Central memory CD8-positive, alpha-beta T cell (primary cell): Measurements from ENCODE around the gene PPP1R1B.

Source experiments
- ATAC-seq: fragments of 150-1000 bp; cut with Tn5 transposase; replicated peaks from 2 replicates; pipeline ENCODE4 v1.10.0; 2022; ENCODE audit warnings: mild to moderate bottlenecking, moderate FRiP score, moderate number of reproducible peaks; ENCODE audit not compliant: poor library complexity, severe bottlenecking; ENCODE audit errors: extremely low read depth
- DNase-seq, 2 donors: peaks; one replicate each; pipeline ENCODE4 v3.0.0; 2021; ENCODE audit warnings: low spot score in 2 of 2
- H3K27ac Mint-ChIP-seq: one replicate; pipeline ENCODE4 v1.8.0; 2022; ENCODE audit warnings: low read depth, mild to moderate bottlenecking, moderate library complexity, mixed read lengths
- H3K27me3 Mint-ChIP-seq: one replicate; pipeline ENCODE4 v1.8.0; 2022; ENCODE audit warnings: mixed read lengths
- H3K36me3 Mint-ChIP-seq: one replicate; pipeline ENCODE4 v1.8.0; 2022; ENCODE audit warnings: mild to moderate bottlenecking, moderate library complexity, mixed read lengths; ENCODE audit not compliant: insufficient read depth
- H3K4me1 Mint-ChIP-seq: one replicate; pipeline ENCODE4 v1.8.0; 2022; ENCODE audit warnings: mixed read lengths
- H3K4me3 Mint-ChIP-seq: one replicate; pipeline ENCODE4 v1.8.0; 2022; ENCODE audit warnings: mild to moderate bottlenecking, moderate library complexity, mixed read lengths
- H3K9me3 Mint-ChIP-seq: one replicate; pipeline ENCODE4 v1.8.0; 2022; ENCODE audit warnings: mixed read lengths

PPP1R1B gene

GRCh38 chr17:39623356-39623950 lies 3.3 kb upstream of the PPP1R1B start:
- Mint-ChIP-seq H3K27me3 (peaks cover 24% of the 10 kb centered on the region), H3K4me3 (peak overlapping the region; percentile 52)

GRCh38 chr17:39624313-39624712 lies 2.4 kb upstream of the PPP1R1B start:
- ATAC-seq (no peak), DNase-seq (no peak)
- Mint-ChIP-seq H3K27ac (no peak overlapping the region), H3K4me3 (no peak overlapping the region), H3K36me3 (peaks cover 5% of the 10 kb centered on the region), H3K9me3 (no peaks in the 10 kb centered on the region), H3K27me3 (peaks cover 33% of the 10 kb centered on the region), H3K4me1 (peaks cover 35% of the 10 kb centered on the region)

More at GRCh38 chr17:39623356-39623950, 3.3 kb upstream of the PPP1R1B start:
- DNase-seq (peak; percentile 78 to 90), ATAC-seq (peak; percentile 49)
- Mint-ChIP-seq H3K4me1 (peaks cover 38% of the 10 kb centered on the region), H3K9me3 (no peaks in the 10 kb centered on the region), H3K27ac (no peak overlapping the region), H3K36me3 (peaks cover 5% of the 10 kb centered on the region)

- H3K4me1 Mint-ChIP-seq = peaks cover 35% of the 10 kb centered on the region
- peaks cover 5% of the 10 kb centered on the region for H3K36me3 Mint-ChIP-seq
- DNase-seq = no peak
- H3K27ac Mint-ChIP-seq = no peak overlapping the region
- H3K9me3 Mint-ChIP-seq = no peaks in the 10 kb centered on the region
- H3K27me3 Mint-ChIP-seq = peaks cover 41% of the 10 kb centered on the region
- H3K4me3 Mint-ChIP-seq = no peak overlapping the region
- no peak for ATAC-seq
These were observed 1.5 kb upstream of the PPP1R1B start for GRCh38 chr17:39625198-39625785.

- no peak for ATAC-seq
- H3K9me3 Mint-ChIP-seq = no peaks in the 10 kb centered on the region
These were observed 427 bp downstream of the PPP1R1B start for GRCh38 chr17:39627047-39627711.

GRCh38 chr17:39627712-39628516 lies 1.2 kb downstream of the PPP1R1B start:
- Mint-ChIP-seq H3K4me1 (peaks cover 23% of the 10 kb centered on the region), H3K27ac (no peak overlapping the region), H3K4me3 (no peak overlapping the region), H3K9me3 (no peaks in the 10 kb centered on the region), H3K27me3 (peaks cover 61% of the 10 kb centered on the region), H3K36me3 (no peaks in the 10 kb centered on the region)
- ATAC-seq (no peak), DNase-seq (no peak)

More at GRCh38 chr17:39627047-39627711, 427 bp downstream of the PPP1R1B start:
- Mint-ChIP-seq H3K27ac (no peak overlapping the region), H3K27me3 (peaks cover 60% of the 10 kb centered on the region), H3K4me3 (peak overlapping the region; percentile 43), H3K4me1 (peaks cover 29% of the 10 kb centered on the region), H3K36me3 (peaks cover 2% of the 10 kb centered on the region)
- DNase-seq = no peak

GRCh38 chr17:39628655-39629493 lies 2.1 kb downstream of the PPP1R1B start:
- no peaks in the 10 kb centered on the region for H3K36me3 Mint-ChIP-seq
- ATAC-seq (no peak), DNase-seq (no peak)
- H3K4me1 Mint-ChIP-seq = peaks cover 17% of the 10 kb centered on the region
- H3K4me3 Mint-ChIP-seq = no peak overlapping the region
- no peaks in the 10 kb centered on the region for H3K9me3 Mint-ChIP-seq
- peaks cover 61% of the 10 kb centered on the region for H3K27me3 Mint-ChIP-seq
- peak overlapping the region; percentile 72 for H3K27ac Mint-ChIP-seq

- peaks cover 19% of the 10 kb centered on the region for H3K4me1 Mint-ChIP-seq
- peaks cover 61% of the 10 kb centered on the region for H3K27me3 Mint-ChIP-seq
- no peak for DNase-seq
- H3K4me3 Mint-ChIP-seq = no peak overlapping the region
- H3K36me3 Mint-ChIP-seq = no peaks in the 10 kb centered on the region
- H3K9me3 Mint-ChIP-seq = no peaks in the 10 kb centered on the region
- ATAC-seq = no peak
- peak overlapping the region; percentile 72 for H3K27ac Mint-ChIP-seq
These were observed 2.7 kb downstream of the PPP1R1B start for GRCh38 chr17:39629494-39629880.

GRCh38 chr17:39629898-39630297 lies 3.1 kb downstream of the PPP1R1B start:
- Mint-ChIP-seq H3K4me3 (no peak overlapping the region), H3K27me3 (peaks cover 61% of the 10 kb centered on the region), H3K9me3 (no peaks in the 10 kb centered on the region), H3K4me1 (peaks cover 15% of the 10 kb centered on the region), H3K27ac (no peak overlapping the region), H3K36me3 (no peaks in the 10 kb centered on the region)
- DNase-seq (no peak), ATAC-seq (no peak)

- H3K4me3 Mint-ChIP-seq = no peak overlapping the region
- peaks cover 10% of the 10 kb centered on the region for H3K4me1 Mint-ChIP-seq
- H3K27ac Mint-ChIP-seq = no peak overlapping the region
- H3K9me3 Mint-ChIP-seq = no peaks in the 10 kb centered on the region
- H3K36me3 Mint-ChIP-seq = peaks cover 2% of the 10 kb centered on the region
- peaks cover 51% of the 10 kb centered on the region for H3K27me3 Mint-ChIP-seq
- DNase-seq = no peak
- no peak for ATAC-seq
These were observed 4.7 kb downstream of the PPP1R1B start for GRCh38 chr17:39631403-39631802.

GRCh38 chr17:39632153-39632941 lies 5.6 kb downstream of the PPP1R1B start:
- peaks cover 13% of the 10 kb centered on the region for H3K4me1 Mint-ChIP-seq
- DNase-seq (no peak), ATAC-seq (no peak)
- H3K36me3 Mint-ChIP-seq = peaks cover 4% of the 10 kb centered on the region
- peaks cover 46% of the 10 kb centered on the region for H3K27me3 Mint-ChIP-seq
- no peak overlapping the region for H3K4me3 Mint-ChIP-seq
- H3K27ac Mint-ChIP-seq = no peak overlapping the region
- H3K9me3 Mint-ChIP-seq = no peaks in the 10 kb centered on the region

GRCh38 chr17:39633570-39634183 lies 6.9 kb downstream of the PPP1R1B start:
- ATAC-seq = no peak
- Mint-ChIP-seq H3K4me3 (no peak overlapping the region), H3K27ac (no peak overlapping the region), H3K36me3 (peaks cover 7% of the 10 kb centered on the region), H3K4me1 (peaks cover 27% of the 10 kb centered on the region), H3K9me3 (no peaks in the 10 kb centered on the region), H3K27me3 (peaks cover 34% of the 10 kb centered on the region)
- DNase-seq = no peak
